GM23338 (cell line): ENCODE results near the gene AIG1. TPM values are rescaled to one million over a fixed set of nuclear protein-coding genes. Genes with fewer than 3 reads are reported as not detected.

Source experiments
- ATAC-seq: fragments of 200-7000 bp; cut with Tn5 transposase; 3 replicates; pipeline ENCODE4 v1.9.1; 2020
- DNase-seq: peaks from one replicate; pipeline ENCODE4 v3.0.0-alpha.2; 2015; ENCODE audit warnings: low spot score
- H2AFZ ChIP-seq: fragments of 200-600 bp; sonication (generic); 2 replicates; pipeline ENCODE4 v1.8.0; 2016; ENCODE audit warnings: antibody characterized with exemption, mild to moderate bottlenecking, moderate library complexity
- H3F3A ChIP-seq: fragments of 200-600 bp; sonication (generic); replicated peaks from 2 replicates; pipeline ENCODE4 v1.8.0; 2017; ENCODE audit warnings: antibody characterized with exemption, mixed run types, low read depth
- H3K27ac ChIP-seq: fragments of 200-600 bp; sonication (generic); 2 replicates; pipeline ENCODE4 v1.6.1; 2016; ENCODE audit warnings: low read depth
- H3K27me3 ChIP-seq: fragments of 200-600 bp; sonication (generic); 2 replicates; pipeline ENCODE4 v1.8.0; 2016; ENCODE audit warnings: mild to moderate bottlenecking, mixed run types, moderate library complexity; ENCODE audit not compliant: insufficient read depth
- H3K36me3 ChIP-seq: fragments of 200-600 bp; sonication (generic); 2 replicates; pipeline ENCODE4 v1.8.0; 2016; ENCODE audit warnings: mild to moderate bottlenecking; ENCODE audit not compliant: insufficient read depth
- H3K4me1 ChIP-seq: fragments of 200-600 bp; sonication (generic); 2 replicates; pipeline ENCODE4 v1.8.0; 2016; ENCODE audit warnings: mild to moderate bottlenecking, moderate library complexity; ENCODE audit not compliant: insufficient read depth
- H3K4me2 ChIP-seq: fragments of 200-600 bp; sonication (generic); 2 replicates; pipeline ENCODE4 v1.7.1; 2017; ENCODE audit warnings: mixed run types
- H3K4me3 ChIP-seq: fragments of 200-600 bp; sonication (generic); 2 replicates; pipeline ENCODE4 v1.6.1; 2016; ENCODE audit warnings: mixed run types
- H3K79me2 ChIP-seq: fragments of 200-600 bp; sonication (generic); replicated peaks from 2 replicates; pipeline ENCODE4 v1.8.0; 2017; ENCODE audit warnings: mild to moderate bottlenecking; ENCODE audit not compliant: insufficient read depth
- H3K9me2 ChIP-seq: fragments of 200-600 bp; sonication (generic); 2 replicates; pipeline ENCODE4 v1.8.0; 2017; ENCODE audit not compliant: insufficient read depth
- H4K20me1 ChIP-seq: fragments of 200-600 bp; sonication (generic); replicated peaks from 2 replicates; pipeline ENCODE4 v1.8.0; 2017; ENCODE audit warnings: mild to moderate bottlenecking; ENCODE audit not compliant: insufficient read depth
- H3K27ac Mint-ChIP-seq: 2 replicates; pipeline ENCODE4 v1.8.0; 2020; ENCODE audit warnings: inconsistent platforms, mild to moderate bottlenecking, moderate library complexity, mixed read lengths
- H3K27me3 Mint-ChIP-seq: 3 replicates; pipeline ENCODE4 v1.8.0; 2022; ENCODE audit warnings: low read depth, mild to moderate bottlenecking, moderate library complexity, mixed read lengths, inconsistent platforms; ENCODE audit not compliant: insufficient read depth, poor library complexity
- H3K36me3 Mint-ChIP-seq: 3 replicates; pipeline ENCODE4 v1.8.0; 2021; ENCODE audit warnings: low read depth, mild to moderate bottlenecking, inconsistent platforms, moderate library complexity, mixed read lengths
- H3K4me1 Mint-ChIP-seq: 3 replicates; pipeline ENCODE4 v1.8.0; 2020; ENCODE audit warnings: mild to moderate bottlenecking, inconsistent platforms, mixed read lengths
- H3K4me3 Mint-ChIP-seq: 3 replicates; pipeline ENCODE4 v1.8.0; 2021; ENCODE audit warnings: moderate library complexity, mild to moderate bottlenecking, inconsistent platforms, mixed read lengths
- H3K9me3 Mint-ChIP-seq: 3 replicates; pipeline ENCODE4 v1.8.0; 2020; ENCODE audit warnings: moderate library complexity, mild to moderate bottlenecking, inconsistent platforms, mixed read lengths
- CREB1 ChIP-seq: fragments of 250-450 bp; sonication (Bioruptor Pico); IDR thresholded peaks from 2 replicates; pipeline ENCODE4 v1.5.0; 2020; ENCODE audit warnings: low read depth, mild to moderate bottlenecking, moderate library complexity
- ETS1 ChIP-seq: IDR thresholded peaks from 2 replicates; pipeline ENCODE4 v1.6.1; 2016; ENCODE audit warnings: antibody characterized with exemption
- EZH2 ChIP-seq: fragments of 200-600 bp; sonication (generic); IDR thresholded peaks from one replicate; pipeline ENCODE4 v1.8.0; 2017; ENCODE audit warnings: antibody characterized with exemption, mild to moderate bottlenecking, low read depth; ENCODE audit not compliant: unreplicated experiment
- REST ChIP-seq: IDR thresholded peaks from one replicate; pipeline ENCODE4 v1.6.1; 2018; ENCODE audit warnings: antibody characterized with exemption; ENCODE audit not compliant: unreplicated experiment
- ZNF114 ChIP-seq: fragments of 250-450 bp; sonication (Bioruptor Pico); IDR thresholded peaks from 2 replicates; pipeline ENCODE4 v1.5.0; 2020; ENCODE audit warnings: mild to moderate bottlenecking, moderate library complexity
- ZNF331 ChIP-seq: fragments of 250-450 bp; sonication (Bioruptor Pico); IDR thresholded peaks from 2 replicates; pipeline ENCODE4 v1.5.0; 2020; ENCODE audit warnings: low read depth, mild to moderate bottlenecking, moderate library complexity
- ZNF462 ChIP-seq: fragments of 250-450 bp; sonication (Bioruptor Pico); IDR thresholded peaks from 2 replicates; pipeline ENCODE4 v1.5.0; 2020; ENCODE audit warnings: mild to moderate bottlenecking, moderate library complexity
- polyA plus RNA-seq: library from polyadenylated mRNA; unstranded; fragments of >200 nt; fragmentation: Nextera tagmentation; extraction: Ambion mirVana; gene quantifications from 2 replicates; pipeline ENCODE4 v1.2.1, GENCODE V29; 2016
- total RNA-seq: library from RNA; depleted of rRNA; stranded (reverse); fragments of >200 nt; shearing (Covaris generic); gene quantifications from 2 replicates; pipeline ENCODE4 v1.2.3, GENCODE V29; 2014

AIG1 gene
- total and polyA plus RNA-seq, 2 experiments from 2014 or later = 65.2 to 88.4 TPM

GRCh38 chr6:143052282-143052681 lies 8.4 kb upstream of the AIG1 start:
- no peak for DNase-seq
- TF ChIP-seq ZNF462 (CRISPR knock-in tag) (no peak), CREB1 (no peak), REST (no peak), EZH2 (no peak), ETS1 (no peak), ZNF331 (CRISPR knock-in tag) (no peak), ZNF114 (no peak)
- Mint-ChIP-seq H3K36me3 (peaks cover 17% of the 10 kb centered on the region; the same call in 2 of the 3 replicates), H3K27me3 (peaks cover 3% of the 10 kb centered on the region), H3K4me3 (no peak overlapping the region), H3K4me1 (peaks cover 13% of the 10 kb centered on the region), H3K9me3 (peaks cover 18% of the 10 kb centered on the region), H3K27ac (no peak overlapping the region)
- Histone ChIP-seq H4K20me1 (no peaks in the 10 kb centered on the region), H3K79me2 (no peaks in the 10 kb centered on the region), H2AFZ (no peak overlapping the region), H3K9me2 (no peaks in the 10 kb centered on the region), H3K4me1 (peaks cover 25% of the 10 kb centered on the region), H3K27me3 (no peaks in the 10 kb centered on the region), H3F3A (no peaks in the 10 kb centered on the region), H3K27ac (no peak overlapping the region), H3K36me3 (0 out of 2 replicates have a peak, but pooled peaks cover 5% of the 10 kb centered on the region), H3K4me3 (no peak overlapping the region), H3K4me2 (no peak overlapping the region)
- no peak for ATAC-seq
